Activated CD8-positive, alpha-beta memory T cell treated with anti-CD3 and anti-CD28 coated beads for 48 hours (primary cell): ENCODE results near the gene PDLIM1.

Experiments used
- DNase-seq, 3 experiments: peaks; one replicate each; pipeline ENCODE4 v3.0.0-alpha.2; 2020; ENCODE audit warnings: low read depth in 2 of 3, low spot score in 2 of 3

The PDLIM1 gene

GRCh38 chr10:95289003-95289920 lies 1.5 kb downstream of the PDLIM1 start:
- no peak for DNase-seq

- no peak for DNase-seq
These were observed 2.5 kb downstream of the PDLIM1 start for GRCh38 chr10:95288303-95288702.

- no peak for DNase-seq
These were observed 3.5 kb downstream of the PDLIM1 start for GRCh38 chr10:95287281-95287680.

GRCh38 chr10:95286707-95287106 lies 4.1 kb downstream of the PDLIM1 start:
- DNase-seq = no peak

GRCh38 chr10:95285556-95285955 lies 5.2 kb downstream of the PDLIM1 start:
- DNase-seq = no peak

GRCh38 chr10:95284807-95285206 lies 6.0 kb downstream of the PDLIM1 start:
- DNase-seq = no peak

GRCh38 chr10:95282107-95282506 lies 8.7 kb downstream of the PDLIM1 start:
- DNase-seq = no peak

- DNase-seq = no peak
These were observed 9.6 kb downstream of the PDLIM1 start for GRCh38 chr10:95281206-95281605.

- no peak for DNase-seq
These were observed 10.2 kb downstream of the PDLIM1 start for GRCh38 chr10:95280637-95281036.

GRCh38 chr10:95279042-95279820 lies 11.6 kb downstream of the PDLIM1 start:
- no peak for DNase-seq

GRCh38 chr10:95278061-95278988 lies 12.5 kb downstream of the PDLIM1 start:
- DNase-seq = no peak

GRCh38 chr10:95277614-95278013 lies 13.2 kb downstream of the PDLIM1 start:
- DNase-seq = no peak

- DNase-seq = no peak
These were observed 13.6 kb downstream of the PDLIM1 start for GRCh38 chr10:95277201-95277570.

- no peak for DNase-seq
These were observed 14.2 kb downstream of the PDLIM1 start for GRCh38 chr10:95276367-95277200.

GRCh38 chr10:95275726-95276366 lies 15.0 kb downstream of the PDLIM1 start:
- DNase-seq = no peak

GRCh38 chr10:95273393-95274312 lies 17.1 kb downstream of the PDLIM1 start:
- no peak for DNase-seq

GRCh38 chr10:95268438-95268837 lies 22.4 kb downstream of the PDLIM1 start:
- no peak for DNase-seq

GRCh38 chr10:95267251-95267650 lies 23.6 kb downstream of the PDLIM1 start:
- no peak for DNase-seq

GRCh38 chr10:95266674-95267095 lies 24.1 kb downstream of the PDLIM1 start:
- no peak for DNase-seq
